Mesendoderm (in vitro differentiated cells): Measurements from ENCODE around the gene TMPRSS11D.

Experiments
- DNase-seq: peaks from one replicate; pipeline ENCODE4 v3.0.0; 2013
- H2AK5ac ChIP-seq: 2 replicates; pipeline ENCODE4 v1.6.1; 2013; ENCODE audit warnings: low read length, inconsistent platforms
- H2BK120ac ChIP-seq: 2 replicates; pipeline ENCODE4 v1.6.1; 2013; ENCODE audit warnings: low read depth, mild to moderate bottlenecking, low read length, moderate library complexity, mixed read lengths
- H2BK15ac ChIP-seq: replicated peaks from 2 replicates; pipeline ENCODE4 v1.6.1; 2013; ENCODE audit warnings: low read depth, mild to moderate bottlenecking, moderate library complexity
- H2BK5ac ChIP-seq: 2 replicates; pipeline ENCODE4 v1.6.1; 2013; ENCODE audit warnings: low read length, inconsistent platforms
- H3K18ac ChIP-seq: 2 replicates; pipeline ENCODE4 v1.6.1; 2013; ENCODE audit warnings: mild to moderate bottlenecking, low read length, mixed read lengths
- H3K23ac ChIP-seq: one replicate; pipeline ENCODE4 v1.6.1; 2013; ENCODE audit warnings: low read length
- H3K27ac ChIP-seq: 2 replicates; pipeline ENCODE4 v1.5.1; 2013; ENCODE audit warnings: low read depth, mild to moderate bottlenecking, inconsistent platforms, low read length, moderate library complexity
- H3K27me3 ChIP-seq: 2 replicates; pipeline ENCODE4 v1.6.1; 2013; ENCODE audit warnings: low read length, control low read depth, mild to moderate bottlenecking, inconsistent platforms; ENCODE audit not compliant: insufficient read depth, poor library complexity
- H3K36me3 ChIP-seq: 2 replicates; pipeline ENCODE4 v1.6.1; 2013; ENCODE audit warnings: low read length, inconsistent platforms; ENCODE audit not compliant: control insufficient read depth, insufficient read depth
- H3K4ac ChIP-seq: one replicate; pipeline ENCODE4 v1.6.1; 2013; ENCODE audit warnings: low read depth, mild to moderate bottlenecking, low read length, moderate library complexity
- H3K4me1 ChIP-seq: 2 replicates; pipeline ENCODE4 v1.6.1; 2013; ENCODE audit warnings: low read depth, low read length, inconsistent platforms; ENCODE audit not compliant: control insufficient read depth
- H3K4me2 ChIP-seq: 2 replicates; pipeline ENCODE4 v1.6.1; 2013; ENCODE audit warnings: low read length
- H3K4me3 ChIP-seq: 2 replicates; pipeline ENCODE4 v1.5.1; 2013; ENCODE audit warnings: mild to moderate bottlenecking, low read length
- H3K56ac ChIP-seq: one replicate; pipeline ENCODE4 v1.6.1; 2013; ENCODE audit warnings: low read length
- H3K79me1 ChIP-seq: 2 replicates; pipeline ENCODE4 v1.6.1; 2013; ENCODE audit warnings: low read length, inconsistent platforms
- H3K79me2 ChIP-seq: 2 replicates; pipeline ENCODE4 v1.6.1; 2013; ENCODE audit warnings: mild to moderate bottlenecking, low read length; ENCODE audit not compliant: control insufficient read depth, insufficient read depth
- H3K9ac ChIP-seq: 2 replicates; pipeline ENCODE4 v1.6.1; 2013; ENCODE audit warnings: low read length, inconsistent platforms
- H4K5ac ChIP-seq: one replicate; pipeline ENCODE4 v1.6.1; 2013; ENCODE audit warnings: low read length
- H4K8ac ChIP-seq: one replicate; pipeline ENCODE4 v1.6.1; 2013; ENCODE audit warnings: low read depth, mild to moderate bottlenecking, control low read depth, low read length, moderate library complexity
- WGBS: extraction: QIAGEN DNeasy Blood & Tissue Kit; methylation state at CpG from one replicate; pipeline ENCODE4 v1.1.7; 2013; ENCODE audit warnings: low lambda C conversion rate, missing lambda C conversion rate; ENCODE audit not compliant: insufficient coverage; ENCODE audit errors: extremely low coverage; 5-methylcytosine and 5-hydroxymethylcytosine counted together

TMPRSS11D gene

DNA sequence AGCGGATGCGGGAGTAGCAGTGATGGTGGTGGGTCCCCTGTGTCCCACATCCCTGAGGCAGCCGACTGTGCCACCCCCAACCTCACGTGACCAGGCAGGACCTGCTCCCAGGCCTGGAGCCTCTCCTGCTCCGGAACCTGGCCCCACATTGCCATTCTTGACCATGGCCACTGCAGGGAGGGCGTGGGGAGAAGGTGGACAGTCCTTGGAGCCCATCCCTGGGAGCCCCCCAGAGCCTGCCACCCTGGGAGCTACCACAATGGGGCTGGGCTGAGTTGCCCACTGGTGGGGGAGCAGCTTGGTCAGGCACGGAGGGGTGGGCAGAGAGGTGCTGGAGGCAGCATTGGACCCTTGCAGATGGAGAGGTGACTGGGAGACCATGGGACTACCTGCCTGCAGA, 42.7 kb upstream of the TMPRSS11D start:
- H2BK5ac ChIP-seq: no peak overlapping the region
- no peak overlapping the region for H3K4me3 ChIP-seq
- no peak overlapping the region for H3K56ac ChIP-seq
- no peaks in the 10 kb centered on the region for H3K79me1 ChIP-seq
- no peak overlapping the region for H3K4ac ChIP-seq
- H3K27ac ChIP-seq: no peak overlapping the region
- H4K5ac ChIP-seq: no peak overlapping the region
- H2BK15ac ChIP-seq: no peak overlapping the region
- no peak overlapping the region for H4K8ac ChIP-seq
- no peak overlapping the region for H3K23ac ChIP-seq
- no peak overlapping the region for H3K9ac ChIP-seq
- no peak overlapping the region for H3K18ac ChIP-seq
- DNase-seq: no peak
- no peaks in the 10 kb centered on the region for H3K36me3 ChIP-seq
- no peak overlapping the region for H2BK120ac ChIP-seq
- no peak overlapping the region for H2AK5ac ChIP-seq
- H3K27me3 ChIP-seq: no peaks in the 10 kb centered on the region
- no CpG with 5 or more reads among the region's 7 CpGs for WGBS
- H3K79me2 ChIP-seq: no peaks in the 10 kb centered on the region
- no peaks in the 10 kb centered on the region for H3K4me1 ChIP-seq
- H3K4me2 ChIP-seq: no peak overlapping the region

GRCh38 chr4:67922697-67923096, 38.9 kb upstream of the TMPRSS11D start:
- H3K4ac ChIP-seq: no peak overlapping the region
- H3K36me3 ChIP-seq: no peaks in the 10 kb centered on the region
- H3K27ac ChIP-seq: no peak overlapping the region
- no peaks in the 10 kb centered on the region for H3K79me1 ChIP-seq
- no peak overlapping the region for H2BK120ac ChIP-seq
- no peak overlapping the region for H3K9ac ChIP-seq
- no peak overlapping the region for H4K5ac ChIP-seq
- no peak overlapping the region for H3K4me3 ChIP-seq
- H3K27me3 ChIP-seq: no peaks in the 10 kb centered on the region
- H3K23ac ChIP-seq: no peak overlapping the region
- H2BK15ac ChIP-seq: no peak overlapping the region
- no CpG with 5 or more reads among the region's 4 CpGs for WGBS
- no peak overlapping the region for H2AK5ac ChIP-seq
- H3K79me2 ChIP-seq: no peaks in the 10 kb centered on the region
- H4K8ac ChIP-seq: no peak overlapping the region
- DNase-seq: no peak
- H3K18ac ChIP-seq: no peak overlapping the region
- H2BK5ac ChIP-seq: no peak overlapping the region
- no peaks in the 10 kb centered on the region for H3K4me1 ChIP-seq
- no peak overlapping the region for H3K56ac ChIP-seq
- H3K4me2 ChIP-seq: no peak overlapping the region

- H2BK5ac ChIP-seq: no peak overlapping the region
- H3K79me2 ChIP-seq: no peaks in the 10 kb centered on the region
- H3K18ac ChIP-seq: no peak overlapping the region
- no peak overlapping the region for H2BK15ac ChIP-seq
- H3K56ac ChIP-seq: no peak overlapping the region
- no peak overlapping the region for H2AK5ac ChIP-seq
- H3K4me3 ChIP-seq: no peak overlapping the region
- H4K5ac ChIP-seq: no peak overlapping the region
- no peaks in the 10 kb centered on the region for H3K36me3 ChIP-seq
- no peak overlapping the region for H3K4ac ChIP-seq
- H3K27me3 ChIP-seq: no peaks in the 10 kb centered on the region
- no peak overlapping the region for H3K23ac ChIP-seq
- H3K9ac ChIP-seq: no peak overlapping the region
- no peak overlapping the region for H3K4me2 ChIP-seq
- peak; percentile 38 for DNase-seq
- H4K8ac ChIP-seq: no peak overlapping the region
- H2BK120ac ChIP-seq: no peak overlapping the region
- H3K27ac ChIP-seq: no peak overlapping the region
- H3K4me1 ChIP-seq: no peaks in the 10 kb centered on the region
- no peaks in the 10 kb centered on the region for H3K79me1 ChIP-seq
These were observed 34.6 kb upstream of the TMPRSS11D start for GRCh38 chr4:67918428-67918827.

- H3K18ac ChIP-seq: no peak overlapping the region
- no peak overlapping the region for H2BK15ac ChIP-seq
- no peak overlapping the region for H3K23ac ChIP-seq
- H3K9ac ChIP-seq: no peak overlapping the region
- DNase-seq: no peak
- no peak overlapping the region for H4K5ac ChIP-seq
- H3K4me2 ChIP-seq: no peak overlapping the region
- no peak overlapping the region for H3K27ac ChIP-seq
- H2BK5ac ChIP-seq: no peak overlapping the region
- no peak overlapping the region for H3K4ac ChIP-seq
- H2BK120ac ChIP-seq: no peak overlapping the region
- H3K4me1 ChIP-seq: no peaks in the 10 kb centered on the region
- H2AK5ac ChIP-seq: no peak overlapping the region
- WGBS: no CpG with 5 or more reads among the region's 5 CpGs
- no peaks in the 10 kb centered on the region for H3K79me1 ChIP-seq
- H4K8ac ChIP-seq: no peak overlapping the region
- no peak overlapping the region for H3K4me3 ChIP-seq
- no peak overlapping the region for H3K56ac ChIP-seq
- no peaks in the 10 kb centered on the region for H3K79me2 ChIP-seq
- no peaks in the 10 kb centered on the region for H3K36me3 ChIP-seq
- H3K27me3 ChIP-seq: no peaks in the 10 kb centered on the region
These were observed 31.7 kb upstream of the TMPRSS11D start for GRCh38 chr4:67915400-67915966.

DNA sequence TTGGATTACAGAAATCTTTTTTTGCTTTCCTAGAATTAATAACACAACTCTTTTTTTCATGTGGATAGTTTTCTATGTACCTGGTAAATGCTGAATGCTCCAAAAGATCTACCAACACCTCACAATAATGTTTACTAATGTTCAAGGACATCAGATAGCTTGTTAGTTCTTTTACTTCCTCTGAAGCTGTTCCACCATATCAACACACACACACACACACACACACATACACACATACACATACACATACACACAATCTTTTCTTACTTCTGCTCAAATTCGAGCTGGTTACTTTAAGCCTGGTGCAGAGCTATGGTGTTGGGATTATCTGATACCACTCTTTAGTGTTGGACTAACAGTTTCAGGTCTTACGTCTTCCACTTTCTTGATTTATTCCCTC, 28.3 kb upstream of the TMPRSS11D start:
- no peak overlapping the region for H3K23ac ChIP-seq
- H3K79me2 ChIP-seq: no peaks in the 10 kb centered on the region
- DNase-seq: no peak
- no peak overlapping the region for H3K4ac ChIP-seq
- H3K79me1 ChIP-seq: no peaks in the 10 kb centered on the region
- H3K4me2 ChIP-seq: no peak overlapping the region
- no peak overlapping the region for H2BK5ac ChIP-seq
- no peak overlapping the region for H2BK15ac ChIP-seq
- H4K8ac ChIP-seq: no peak overlapping the region
- WGBS: no CpG with 5 or more reads among the region's 2 CpGs
- H3K56ac ChIP-seq: no peak overlapping the region
- H2BK120ac ChIP-seq: no peak overlapping the region
- no peak overlapping the region for H3K18ac ChIP-seq
- H3K36me3 ChIP-seq: no peaks in the 10 kb centered on the region
- H2AK5ac ChIP-seq: no peak overlapping the region
- no peaks in the 10 kb centered on the region for H3K4me1 ChIP-seq
- H4K5ac ChIP-seq: no peak overlapping the region
- no peak overlapping the region for H3K4me3 ChIP-seq
- H3K27ac ChIP-seq: no peak overlapping the region
- no peaks in the 10 kb centered on the region for H3K27me3 ChIP-seq
- H3K9ac ChIP-seq: no peak overlapping the region

DNA sequence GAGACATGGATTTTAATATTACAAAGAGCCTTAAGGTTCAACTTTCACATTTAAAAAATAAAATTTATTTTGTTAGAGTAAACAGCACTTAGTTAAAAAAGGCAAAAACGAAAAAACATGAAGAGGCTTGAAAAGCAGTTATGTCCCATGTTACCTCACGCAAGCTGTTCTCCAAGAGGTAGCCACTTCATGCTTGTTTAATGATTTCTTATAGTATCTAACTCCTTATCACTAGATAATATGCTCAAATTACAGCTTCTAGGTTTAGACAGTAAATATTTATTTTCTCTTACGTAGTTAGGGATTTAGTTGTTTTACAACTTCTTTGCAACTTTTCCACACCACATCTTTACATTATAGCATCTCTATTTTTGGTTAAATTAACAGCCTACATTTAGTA, 27.8 kb upstream of the TMPRSS11D start:
- Histone ChIP-seq H3K79me1 (no peaks in the 10 kb centered on the region), H3K4me2 (no peak overlapping the region), H3K9ac (no peak overlapping the region), H3K27me3 (no peaks in the 10 kb centered on the region), H3K18ac (no peak overlapping the region), H2AK5ac (no peak overlapping the region), H3K4me1 (no peaks in the 10 kb centered on the region), H3K79me2 (no peaks in the 10 kb centered on the region), H2BK5ac (no peak overlapping the region), H4K8ac (no peak overlapping the region), H3K4ac (no peak overlapping the region), H2BK120ac (no peak overlapping the region), H3K27ac (no peak overlapping the region), H3K23ac (no peak overlapping the region), H4K5ac (no peak overlapping the region), H3K36me3 (no peaks in the 10 kb centered on the region), H3K4me3 (no peak overlapping the region), H3K56ac (no peak overlapping the region), H2BK15ac (no peak overlapping the region)
- no peak for DNase-seq
- no CpG with 5 or more reads among the region's 3 CpGs for WGBS
